Measurements from ENCODE around the gene SLC39A11.

The SLC39A11 gene

GRCh38 chr17:72987166-72987565, 105.3 kb downstream of the SLC39A11 start:
- TF ChIP-seq CTCF (IDR thresholded peaks at IDR 0.05; ENCODE audit: low read depth, low read length): no peak
- H3K4me3 ChIP-seq (ENCODE audit: low read depth, low read length): no peak overlapping the region
- DNase-seq (ENCODE audit: low read depth, low spot score): no peak
- in situ Hi-C loops (cut with HindIII; ENCODE audit: low sequenced_read_pairs): no loop called here

GRCh38 chr17:72985882-72986720, 106.4 kb downstream of the SLC39A11 start:
- H3K4me3 ChIP-seq (ENCODE audit: low read depth, low read length): no peak overlapping the region
- DNase-seq (ENCODE audit: low read depth, low spot score): peak; percentile 67
- in situ Hi-C loops (cut with HindIII; ENCODE audit: low sequenced_read_pairs): no loop called here
- TF ChIP-seq CTCF (IDR thresholded peaks at IDR 0.05; ENCODE audit: low read depth, low read length): peak; percentile 82

GRCh38 chr17:72984926-72985325, 107.6 kb downstream of the SLC39A11 start:
- no peak overlapping the region for H3K4me3 ChIP-seq (ENCODE audit: low read depth, low read length)
- TF ChIP-seq CTCF (IDR thresholded peaks at IDR 0.05; ENCODE audit: low read depth, low read length): no peak
- no peak for DNase-seq (ENCODE audit: low read depth, low spot score)
- in situ Hi-C loops (cut with HindIII; ENCODE audit: low sequenced_read_pairs): no loop called here

- TF ChIP-seq CTCF (IDR thresholded peaks at IDR 0.05; ENCODE audit: low read depth, low read length): no peak
Observed at GRCh38 chr17:72984145-72984925, 108.2 kb downstream of the SLC39A11 start.

GRCh38 chr17:72982680-72983079, 109.8 kb downstream of the SLC39A11 start:
- TF ChIP-seq CTCF (IDR thresholded peaks at IDR 0.05; ENCODE audit: low read depth, low read length): no peak
- H3K4me3 ChIP-seq (ENCODE audit: low read depth, low read length): no peak overlapping the region
- no peak for DNase-seq (ENCODE audit: low read depth, low spot score)
- in situ Hi-C loops (cut with HindIII; ENCODE audit: low sequenced_read_pairs): no loop called here

More at GRCh38 chr17:72984145-72984925, 108.2 kb downstream of the SLC39A11 start:
- H3K4me3 ChIP-seq (ENCODE audit: low read depth, low read length): no peak overlapping the region
- peak; percentile 89 for DNase-seq (ENCODE audit: low read depth, low spot score)
- in situ Hi-C loops (cut with HindIII; ENCODE audit: low sequenced_read_pairs): no loop called here

- TF ChIP-seq CTCF (IDR thresholded peaks at IDR 0.05; ENCODE audit: low read depth, low read length): no peak
- no peak overlapping the region for H3K4me3 ChIP-seq (ENCODE audit: low read depth, low read length)
- in situ Hi-C loops (cut with HindIII; ENCODE audit: low sequenced_read_pairs): no loop called here
- DNase-seq (ENCODE audit: low read depth, low spot score): no peak
Observed at GRCh38 chr17:72978593-72979218, 113.8 kb downstream of the SLC39A11 start.

All from astrocyte of the spinal cord (primary cell).